ENCODE measurements around the gene NUAK1.

The NUAK1 gene

DNA sequence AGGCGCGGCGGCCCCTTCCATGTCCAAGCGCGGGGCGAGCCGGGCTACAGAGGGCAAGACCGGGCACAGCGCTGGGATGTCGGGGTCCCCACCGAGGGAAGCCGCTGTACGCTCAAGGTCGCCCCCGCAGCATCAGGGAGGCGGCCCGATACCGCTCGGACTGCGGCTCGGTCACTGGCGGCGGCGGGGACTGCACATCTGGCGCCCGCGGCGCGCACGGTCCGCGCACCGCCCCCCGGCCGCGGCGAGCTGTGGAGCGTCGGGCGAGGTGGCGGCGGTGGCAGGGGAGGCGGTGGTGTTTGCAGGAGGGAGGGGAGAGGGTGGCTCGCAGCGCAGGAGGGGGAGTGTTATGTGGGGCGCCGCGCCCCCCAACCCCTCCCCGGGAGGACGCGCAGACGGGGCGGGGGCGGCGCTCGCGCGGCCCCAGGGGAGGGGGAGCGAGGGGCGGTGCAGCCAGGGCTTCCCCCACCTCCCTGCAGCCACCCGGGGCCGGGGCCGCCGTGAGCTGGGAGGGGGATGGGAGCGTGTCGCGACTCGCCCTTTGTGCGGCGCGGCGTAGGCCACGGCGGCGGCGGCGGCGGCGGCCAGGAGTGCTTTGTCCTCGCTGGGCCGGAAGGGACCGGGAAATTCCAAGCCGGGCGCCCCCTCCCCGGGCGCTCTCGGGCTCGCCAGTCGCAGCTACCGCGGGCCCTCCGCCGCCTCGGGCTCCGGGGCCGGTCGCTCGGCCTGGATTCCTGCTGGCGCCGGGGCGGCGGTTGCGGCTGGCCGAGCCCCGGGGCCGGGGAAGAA, at the start of gene NUAK1:
Gene NUAK1 (minus strand): TSS at position 322 of the 789 bp plus-strand sequence. CDS start 301 bp downstream, at position 21.
- DNase-seq (ENCODE audit: low read depth in 2 of 2) = no peak

DNA sequence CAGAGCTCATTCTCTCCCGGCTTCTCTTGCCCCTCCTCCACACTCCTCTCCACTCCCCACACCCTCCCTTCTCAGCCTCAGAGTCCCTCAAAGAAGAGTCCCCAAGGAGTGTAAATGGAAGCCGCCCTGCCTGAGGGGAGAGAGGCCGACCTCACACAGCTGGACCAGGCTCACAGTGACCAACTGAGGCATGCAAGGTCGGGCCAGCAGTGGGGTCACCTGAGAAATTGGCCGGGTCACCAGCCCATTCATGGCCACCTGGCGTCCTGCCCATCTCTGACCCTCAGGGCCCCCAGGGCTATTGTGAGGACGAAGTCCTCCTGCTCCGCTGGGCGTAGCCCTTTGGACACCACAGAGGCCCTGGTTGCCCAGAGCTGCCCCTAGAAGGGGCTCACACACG, 49.5 kb upstream of the NUAK1 start:
- DNase-seq (ENCODE audit: low read depth in 2 of 2) = no peak

DNA sequence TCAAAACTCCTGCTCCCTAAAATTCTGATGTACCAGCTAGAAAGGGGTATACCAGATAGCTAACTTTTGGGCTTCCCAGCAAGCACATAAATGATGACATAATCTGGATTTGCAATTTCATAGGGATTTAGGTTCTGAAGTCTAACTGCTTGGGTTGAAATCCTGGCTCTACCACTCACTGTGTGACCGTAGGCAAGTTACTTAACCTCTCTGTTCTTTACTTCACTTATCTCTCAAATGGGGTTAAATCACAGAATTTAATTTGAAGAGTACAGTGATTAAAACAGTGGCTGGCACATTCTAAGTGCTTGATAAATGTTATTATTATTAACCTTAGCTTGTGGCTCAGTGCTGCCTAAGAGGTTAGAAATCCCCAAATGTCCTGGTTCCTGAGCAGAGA, 49.1 kb upstream of the NUAK1 start:
- no peak for DNase-seq (ENCODE audit: low read depth in 2 of 2)

DNA sequence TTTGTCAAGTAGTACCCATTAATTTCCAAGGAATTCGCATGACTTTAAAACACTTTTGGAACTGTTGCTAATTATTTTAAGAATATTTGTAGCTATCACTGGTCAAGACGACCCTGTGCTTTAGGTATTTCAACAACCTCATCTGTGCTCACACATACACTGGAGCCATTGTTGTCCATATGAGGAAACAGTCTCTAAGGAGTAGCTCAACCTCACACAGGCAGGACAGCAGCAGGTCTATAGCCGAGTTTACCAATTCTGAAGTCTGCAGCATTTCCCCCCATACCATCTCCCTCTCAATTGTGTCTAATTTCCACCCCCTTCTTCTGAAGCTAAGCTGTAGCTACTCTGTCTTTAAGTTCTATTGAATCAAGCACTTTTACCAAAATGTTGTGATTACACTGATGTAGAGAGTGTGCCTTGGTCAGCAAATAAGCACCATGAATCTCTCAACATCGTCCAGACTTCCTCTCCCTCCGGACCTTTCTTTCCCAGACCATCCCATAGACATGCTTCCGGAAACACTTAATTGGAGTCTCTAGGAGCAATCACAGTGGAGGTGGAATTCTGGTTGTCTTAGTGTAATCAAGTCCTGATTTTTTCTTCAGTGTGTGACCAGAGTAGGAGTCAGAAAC, 48.5 kb upstream of the NUAK1 start:
- DNase-seq (ENCODE audit: low read depth in 2 of 2) = no peak

DNA sequence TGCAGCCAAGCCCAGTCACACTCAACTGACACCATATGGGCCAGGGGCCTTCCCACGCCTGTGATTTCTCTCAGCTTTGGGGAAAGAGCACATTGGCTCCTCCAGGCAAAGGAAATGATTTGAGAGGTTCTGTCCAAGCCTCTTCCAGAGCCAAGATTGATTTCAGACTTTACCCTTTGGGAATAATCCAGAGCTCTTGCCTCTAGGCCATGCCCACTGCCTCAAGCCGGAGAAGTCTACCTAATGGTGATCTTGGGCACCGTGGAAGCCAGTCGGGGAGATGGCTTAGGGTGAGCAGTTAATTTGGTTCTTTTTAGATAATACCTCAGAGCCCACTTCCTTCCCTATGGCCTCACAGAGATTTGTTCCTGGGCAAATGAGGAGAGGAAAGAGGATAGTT, 45.0 kb upstream of the NUAK1 start:
- no peak for DNase-seq (ENCODE audit: low read depth in 2 of 2)

DNA sequence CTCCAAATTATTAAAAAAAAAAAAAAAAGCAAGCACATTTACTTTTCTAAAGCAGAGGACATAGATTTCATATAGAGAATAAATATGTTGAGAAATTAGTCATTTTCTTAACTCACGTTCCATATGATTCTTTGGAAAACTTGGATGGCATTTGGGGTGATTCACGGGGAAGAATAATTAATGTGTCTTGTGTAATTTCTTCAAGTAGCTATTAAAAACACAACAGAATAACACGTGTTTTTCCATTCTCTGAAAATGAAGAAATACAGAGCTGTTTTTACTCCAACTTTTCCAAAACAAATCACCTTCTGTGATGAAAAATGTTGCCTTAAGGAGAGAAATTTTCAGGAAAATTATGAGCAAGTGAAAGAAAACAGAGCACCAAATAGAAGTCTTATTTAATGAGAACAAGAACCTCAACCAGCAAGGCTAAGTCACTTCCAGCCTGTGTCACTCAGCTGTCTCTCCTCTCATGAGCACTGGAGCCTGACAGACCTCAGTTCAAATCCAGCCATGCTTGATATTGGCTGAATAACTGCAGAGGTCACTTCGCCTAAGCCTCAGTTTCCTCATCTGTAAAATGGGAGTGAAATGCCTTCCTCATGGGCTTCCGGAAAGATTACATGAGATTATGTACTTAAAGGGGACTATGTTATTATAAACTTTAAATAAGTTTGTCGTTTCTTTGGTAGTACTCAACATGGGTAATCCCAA, 42.8 kb upstream of the NUAK1 start:
- no peak for DNase-seq (ENCODE audit: low read depth in 2 of 2)

DNA sequence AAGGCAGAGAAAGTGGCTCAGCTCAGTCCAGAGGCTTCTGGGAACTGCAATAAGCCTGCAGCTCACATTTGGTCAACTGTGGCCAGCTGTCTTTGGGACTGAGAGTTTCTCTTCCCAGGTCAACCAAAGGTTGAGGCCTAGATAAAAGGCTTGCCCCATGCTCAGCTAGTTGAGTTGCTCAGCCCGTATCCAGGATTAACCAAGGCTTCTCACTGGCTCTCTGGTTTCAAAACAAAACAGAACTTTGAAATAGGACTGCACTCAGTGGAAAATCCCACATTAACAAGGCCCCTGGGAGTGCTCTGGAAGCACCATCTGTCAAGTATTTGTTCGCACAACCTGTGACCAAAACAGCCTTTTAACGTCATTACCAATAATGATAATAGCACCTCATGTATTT, 40.3 kb upstream of the NUAK1 start:
- no peak for DNase-seq (ENCODE audit: low read depth in 2 of 2)

DNA sequence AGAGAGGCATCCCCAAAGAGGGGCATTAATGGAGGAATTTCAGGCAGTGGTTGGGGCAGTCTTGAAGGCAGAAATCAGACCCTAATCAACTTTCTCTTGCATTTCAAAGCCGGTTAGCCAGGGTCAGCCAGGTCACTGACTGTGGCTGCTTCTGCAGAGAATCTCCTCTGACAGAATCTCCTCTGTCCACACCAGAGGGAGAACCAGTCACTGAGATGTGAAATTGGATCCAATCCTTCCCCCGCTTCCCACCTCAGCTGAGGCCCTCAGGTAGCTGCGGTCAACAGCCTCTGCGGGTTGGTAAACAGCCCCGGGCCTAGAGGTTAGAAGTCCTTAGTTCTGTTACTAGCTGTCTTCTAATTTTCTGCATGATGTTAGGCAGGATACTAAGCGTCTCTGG, 39.8 kb upstream of the NUAK1 start:
- no peak for DNase-seq (ENCODE audit: low read depth in 2 of 2)

DNA sequence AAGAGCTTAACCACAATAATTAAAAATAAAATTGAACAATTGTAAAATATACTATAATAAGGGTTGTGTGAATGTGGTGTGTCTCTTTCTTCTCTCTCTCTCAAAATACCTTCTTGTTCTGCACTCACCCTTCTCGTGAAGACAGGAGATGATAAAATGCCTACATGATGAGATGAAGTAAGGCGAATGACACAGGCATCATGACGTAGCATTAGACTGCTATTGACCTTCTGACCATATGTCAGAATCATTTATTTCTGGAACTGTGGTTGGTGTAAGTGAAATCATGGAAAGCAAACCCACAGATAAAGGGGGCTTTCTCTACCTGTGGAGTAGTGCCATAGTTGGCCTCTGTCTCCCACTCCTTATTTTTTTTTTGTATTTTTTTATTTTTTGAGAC, 37.8 kb upstream of the NUAK1 start:
- no peak for DNase-seq (ENCODE audit: low read depth in 2 of 2)

DNA sequence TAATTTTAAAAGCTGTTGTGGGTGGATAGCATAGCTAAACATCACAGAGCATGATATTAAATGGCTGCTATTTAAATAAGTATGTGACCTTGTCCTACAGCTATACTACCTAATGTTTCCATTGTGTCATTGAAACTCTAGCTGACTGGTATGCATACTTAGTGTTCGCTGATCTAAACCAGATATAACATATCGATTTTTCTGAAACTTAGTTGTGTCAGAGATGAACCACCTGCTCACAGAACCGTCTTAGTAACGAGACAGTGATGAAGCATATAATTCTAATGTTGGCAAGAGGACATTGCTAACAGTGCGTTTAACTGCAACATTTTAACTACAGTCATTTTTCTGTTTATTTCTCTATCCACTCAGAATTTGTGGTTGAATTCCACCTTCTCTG, 36.1 kb upstream of the NUAK1 start:
- DNase-seq (ENCODE audit: low read depth in 2 of 2) = no peak

DNA sequence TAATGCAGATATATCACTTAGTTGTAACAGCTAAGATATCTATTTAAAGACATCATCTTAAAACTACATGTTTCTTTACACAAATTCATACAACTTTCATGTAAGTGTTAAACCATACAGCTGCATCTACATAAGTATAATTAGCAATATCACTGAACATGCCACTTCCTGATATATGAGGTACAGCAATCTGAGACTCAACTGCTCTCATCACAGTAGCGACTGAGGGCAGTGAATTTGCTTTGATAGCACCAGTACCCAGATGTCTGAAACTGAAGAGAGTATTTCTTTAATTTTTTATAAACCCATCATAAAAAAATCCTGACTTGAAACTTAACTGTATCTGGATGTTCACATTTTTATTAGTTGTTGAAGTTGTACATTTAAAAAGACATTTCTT, 34.7 kb upstream of the NUAK1 start:
- no peak for DNase-seq (ENCODE audit: low read depth in 2 of 2)

DNA sequence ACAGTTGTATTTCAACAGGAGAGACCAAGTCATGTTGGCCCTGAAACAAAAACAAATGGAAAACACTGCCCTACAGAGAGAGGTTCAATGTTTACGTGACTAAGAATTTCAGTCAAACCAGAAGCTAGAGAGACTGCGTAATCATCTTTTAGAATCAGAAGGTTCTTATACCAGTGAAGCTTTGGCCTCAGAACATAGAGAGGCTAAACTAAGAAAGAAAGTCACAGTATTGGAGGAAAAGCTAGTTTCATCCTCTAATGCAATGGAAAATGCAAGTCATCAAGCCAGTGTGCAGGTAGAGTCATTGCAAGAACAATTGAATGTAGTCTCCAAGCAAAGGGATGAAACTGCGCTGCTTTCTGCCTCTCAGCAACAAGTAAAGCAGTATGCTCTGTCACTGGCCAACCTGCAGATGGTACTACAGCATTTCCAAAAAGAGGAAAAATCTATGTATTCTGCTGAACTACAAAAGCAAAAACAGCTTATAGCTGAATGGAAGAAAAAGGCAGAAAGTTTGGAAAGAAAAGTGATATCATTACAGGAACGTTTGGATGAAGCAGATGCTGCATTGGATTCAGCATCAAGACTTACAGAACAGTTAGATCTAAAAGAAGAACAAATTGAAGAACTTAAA, 32.5 kb upstream of the NUAK1 start:
- DNase-seq (ENCODE audit: low read depth in 2 of 2) = no peak

DNA sequence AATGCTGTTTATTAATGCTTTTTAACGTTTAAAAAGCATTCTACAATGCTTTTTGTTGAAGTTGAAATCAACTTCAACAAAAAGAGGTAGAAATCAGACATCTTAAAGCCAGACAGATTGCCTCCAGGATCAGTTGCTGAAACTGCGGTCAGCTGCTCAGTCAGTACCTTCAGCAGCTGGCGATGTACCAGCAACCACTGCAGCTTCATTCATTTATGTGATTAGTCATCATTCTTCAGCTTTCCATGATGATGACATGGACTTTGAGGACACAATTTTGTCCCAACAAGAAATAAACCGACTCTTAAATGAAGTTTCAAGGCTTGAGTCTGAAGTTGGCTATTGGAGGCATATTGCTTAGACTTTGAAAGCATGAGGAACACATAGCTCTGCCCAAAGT, 31.5 kb upstream of the NUAK1 start:
- no peak for DNase-seq (ENCODE audit: low read depth in 2 of 2)

DNA sequence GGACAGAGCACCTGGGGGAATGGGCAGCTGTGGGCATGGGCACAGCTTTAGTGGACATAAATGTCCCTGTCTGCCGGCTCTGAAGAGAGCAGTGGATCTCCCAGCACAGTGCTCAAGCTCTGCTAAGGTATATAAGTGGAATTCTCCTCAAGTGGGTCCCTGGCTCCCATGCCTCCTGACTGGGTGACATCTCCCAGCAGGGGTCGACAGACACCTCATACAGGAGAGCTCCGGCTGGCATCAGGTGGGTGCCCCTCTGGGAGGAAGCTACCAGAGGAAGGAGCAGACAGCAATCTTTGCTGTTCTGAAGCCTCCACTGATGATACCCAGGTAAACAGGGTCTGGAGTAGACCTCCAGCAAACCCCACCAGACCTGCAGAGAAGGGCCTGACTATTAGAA, 25.0 kb upstream of the NUAK1 start:
- DNase-seq (ENCODE audit: low read depth in 2 of 2) = no peak

DNA sequence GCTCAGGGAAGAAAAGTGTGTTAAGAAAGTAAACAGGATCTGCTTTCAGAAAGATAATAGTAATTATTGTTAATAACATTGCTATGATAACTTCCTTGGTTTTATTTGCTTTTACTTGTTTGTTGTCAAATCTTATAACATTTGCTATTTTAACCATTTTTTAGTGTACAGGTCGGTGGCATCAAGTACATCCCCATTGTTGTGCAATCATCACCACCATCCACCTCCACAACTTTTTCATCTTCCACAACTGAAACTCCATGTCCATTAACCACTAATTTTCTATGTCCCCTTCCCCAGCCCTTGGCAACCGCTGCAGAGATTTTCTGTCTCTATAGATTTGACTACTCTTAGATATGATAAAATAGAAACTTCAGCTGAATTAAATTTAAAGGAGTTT, 22.7 kb upstream of the NUAK1 start:
- DNase-seq (ENCODE audit: low read depth in 2 of 2) = no peak

DNA sequence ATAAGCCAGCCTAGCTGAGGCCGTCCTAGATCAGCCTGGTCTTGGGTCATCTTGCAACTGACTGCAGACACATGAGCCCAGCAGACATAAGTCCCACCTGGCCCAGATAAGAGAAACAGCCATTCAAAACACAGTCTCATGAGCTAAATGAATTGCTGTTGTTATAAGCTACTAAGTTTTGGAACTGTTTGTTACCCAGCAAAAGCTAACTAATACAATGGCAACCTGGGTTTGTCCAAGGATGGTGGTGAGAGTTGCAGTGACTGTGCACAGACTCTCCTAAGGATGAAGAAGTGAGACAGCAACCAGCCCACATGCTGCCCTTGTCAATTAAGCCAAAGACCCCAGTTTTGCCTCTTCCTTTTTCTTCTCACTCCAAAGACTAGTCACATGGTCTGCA, 22.2 kb upstream of the NUAK1 start:
- DNase-seq (ENCODE audit: low read depth in 2 of 2) = no peak

DNA sequence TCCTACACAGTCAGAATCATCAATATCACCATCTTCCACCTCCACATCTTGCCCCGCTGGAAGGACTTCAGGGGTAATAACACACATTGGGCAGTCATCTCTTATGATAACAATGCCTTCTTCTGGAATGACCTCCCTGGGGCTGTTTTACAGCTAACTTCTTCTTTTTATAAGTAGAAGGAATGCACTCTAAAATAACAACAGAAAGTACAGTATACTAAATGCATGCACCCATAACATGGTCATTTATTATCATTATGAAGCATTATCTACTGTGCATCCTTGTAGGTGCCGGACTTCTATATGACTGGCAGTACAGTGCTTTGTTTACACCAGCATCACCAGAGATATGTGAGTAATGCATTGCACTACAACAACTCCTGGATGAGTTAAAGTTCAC, 19.0 kb upstream of the NUAK1 start:
- no peak for DNase-seq (ENCODE audit: low read depth in 2 of 2)

DNA sequence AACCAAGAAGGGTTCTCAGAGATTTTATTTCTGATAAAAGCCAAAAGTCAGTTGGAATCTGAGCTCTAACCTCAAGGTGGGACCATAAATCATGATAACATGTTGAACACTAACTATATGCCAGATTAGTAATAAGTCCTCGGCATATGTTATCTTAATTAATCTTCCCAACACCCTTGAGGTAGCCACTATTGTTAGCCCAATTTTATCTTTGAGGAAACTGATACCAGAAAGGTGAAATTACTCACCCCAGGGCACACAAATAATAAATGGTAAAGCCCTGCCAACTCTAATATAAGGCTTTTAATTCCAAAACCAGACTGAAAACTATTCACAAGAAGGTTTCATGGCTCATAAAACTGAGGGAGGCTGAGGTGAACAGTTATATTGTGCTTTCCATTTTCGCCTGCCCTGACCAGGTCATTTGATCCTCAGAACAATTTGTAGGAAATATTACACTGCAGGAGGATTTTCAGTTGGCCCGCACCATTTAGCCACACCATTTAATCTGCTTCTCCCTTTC, 16.1 kb upstream of the NUAK1 start:
- no peak for DNase-seq (ENCODE audit: low read depth in 2 of 2)

DNA sequence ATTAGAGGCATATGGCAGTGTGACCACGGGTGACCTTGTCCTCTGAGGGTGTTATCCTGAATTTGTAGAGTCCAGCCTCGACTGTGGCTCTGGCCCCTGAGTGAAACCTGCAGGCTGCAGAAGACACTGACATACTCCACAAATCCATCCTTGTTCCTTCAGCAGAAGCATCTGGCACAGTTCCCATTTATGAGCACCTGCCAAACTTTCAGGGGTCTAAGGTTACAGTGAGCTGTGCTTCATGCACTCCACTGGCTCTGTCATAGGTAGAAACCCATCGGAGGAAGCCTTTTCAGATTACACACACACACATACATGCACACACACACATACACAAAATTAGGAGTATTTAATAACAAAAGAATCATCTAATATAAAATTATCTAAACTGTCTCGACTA, 13.6 kb upstream of the NUAK1 start:
- no peak for DNase-seq (ENCODE audit: low read depth in 2 of 2)

DNA sequence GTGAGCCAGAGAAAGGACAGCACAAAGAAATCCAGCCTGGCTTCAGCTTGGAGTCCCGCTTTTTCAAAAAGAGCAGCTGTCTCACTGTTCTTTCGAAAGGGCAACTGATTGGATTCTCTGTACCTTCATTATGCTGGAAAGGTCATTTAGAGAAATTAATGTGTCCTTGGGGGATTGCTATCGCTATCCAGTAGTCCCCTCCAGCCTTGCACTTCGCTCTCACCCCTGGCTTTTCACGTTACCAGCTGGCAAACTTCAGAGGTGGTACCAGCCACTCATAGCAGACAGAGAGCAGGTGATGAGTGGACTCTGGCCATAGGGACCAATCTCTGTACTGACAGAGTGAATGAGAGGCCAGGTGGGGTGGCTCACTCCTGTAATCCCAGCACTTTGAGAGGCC, 11.8 kb upstream of the NUAK1 start:
- DNase-seq (ENCODE audit: low read depth in 2 of 2) = no peak

DNA sequence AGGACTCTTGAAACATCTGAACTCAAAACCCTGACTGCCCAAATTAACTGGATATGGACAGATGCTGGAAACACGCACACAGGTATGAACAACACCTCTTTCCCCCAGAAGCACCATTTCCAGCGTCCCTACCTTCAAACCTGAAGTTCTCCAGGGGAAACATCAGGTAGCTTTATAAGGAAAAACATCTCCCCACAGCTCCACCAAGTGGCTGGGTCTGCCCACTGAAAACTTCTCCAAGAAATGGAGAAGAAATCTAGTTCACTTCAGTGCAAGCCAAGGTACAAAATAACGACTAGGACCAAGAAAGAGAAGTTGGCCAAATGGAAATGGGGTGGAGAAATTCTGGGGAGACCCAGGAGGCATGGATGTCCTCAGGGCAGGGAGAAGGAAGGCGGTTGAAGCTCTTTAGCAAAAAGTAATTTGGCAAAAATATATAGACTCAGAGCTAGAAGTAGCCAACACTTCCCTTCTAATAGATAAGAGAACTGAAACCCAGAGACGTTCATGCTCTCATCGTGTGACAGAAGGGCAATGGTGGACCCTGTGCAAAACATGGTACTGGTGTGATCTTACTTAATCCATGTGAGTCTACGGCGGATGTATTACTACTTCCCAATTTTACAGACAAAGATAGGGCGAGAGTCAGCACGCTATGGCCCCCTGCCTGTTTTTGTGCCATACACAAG, 10.5 kb upstream of the NUAK1 start:
- no peak for DNase-seq (ENCODE audit: low read depth in 2 of 2)

DNA sequence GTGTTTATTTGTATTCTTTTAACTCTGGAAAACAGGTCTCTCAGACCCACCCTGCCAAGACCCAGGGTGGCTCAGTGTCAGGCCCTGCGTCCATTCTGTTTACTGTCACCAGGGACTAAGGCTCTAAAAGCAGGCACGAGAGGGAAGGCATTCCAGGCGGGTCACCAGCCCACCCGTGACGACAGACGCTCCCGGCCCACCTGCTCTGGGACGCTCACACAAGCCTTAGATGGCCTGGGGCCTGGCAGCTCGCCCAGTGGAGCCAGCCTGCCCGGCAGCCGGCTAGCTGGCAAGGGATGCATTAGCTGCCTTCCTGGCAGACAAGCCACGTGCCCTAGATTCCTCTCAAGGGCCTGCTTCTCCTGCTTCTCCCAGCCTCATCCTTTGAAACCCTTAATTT, 9.2 kb upstream of the NUAK1 start:
- no peak for DNase-seq (ENCODE audit: low read depth in 2 of 2)
